ENCODE results near the gene PCP2.

- no peak for TF ChIP-seq EZH2phosphoT487 (IDR thresholded peaks at IDR 0.05; ENCODE audit: borderline replicate concordance)
- TF ChIP-seq CTCF (conservative IDR thresholded peaks at IDR 0.05; ENCODE audit: low read length): no peak; the same call in 1 of the 2 replicates
These were observed 8.1 kb upstream of the PCP2 start for GRCh38 chr19:7641290-7642276.
